GM12801 (cell line): ENCODE data around the gene CELF4.

ENCODE experiments used
- TF ChIP-seq, protein P1 (sequence below): IDR thresholded peaks from one replicate; pipeline ENCODE4 v1.5.1; 2011; ENCODE audit warnings: control low read depth; ENCODE audit not compliant: insufficient read length; ENCODE audit errors: extremely low read depth

The CELF4 gene

DNA sequence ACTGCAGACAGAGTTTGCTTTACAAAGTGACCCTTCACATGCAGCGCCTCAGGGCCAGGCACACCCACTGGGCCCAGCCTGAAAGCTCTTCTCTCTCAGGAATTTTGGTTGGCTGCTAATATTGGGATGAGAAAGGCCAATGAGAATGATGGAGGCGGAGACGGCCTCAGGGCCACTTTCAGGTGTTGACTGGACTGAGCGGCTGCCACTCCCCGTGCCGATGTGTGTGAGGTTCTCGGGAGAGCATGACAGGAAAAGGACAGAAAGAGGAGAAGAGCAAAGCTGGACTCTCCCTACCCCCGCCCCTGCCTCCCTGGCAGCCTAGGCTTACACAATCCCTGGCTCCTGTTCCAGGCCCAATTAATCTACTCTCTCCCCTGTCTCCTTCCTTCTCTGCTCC, 155.7 kb downstream of the CELF4 start:
- TF ChIP-seq, protein P1, sequence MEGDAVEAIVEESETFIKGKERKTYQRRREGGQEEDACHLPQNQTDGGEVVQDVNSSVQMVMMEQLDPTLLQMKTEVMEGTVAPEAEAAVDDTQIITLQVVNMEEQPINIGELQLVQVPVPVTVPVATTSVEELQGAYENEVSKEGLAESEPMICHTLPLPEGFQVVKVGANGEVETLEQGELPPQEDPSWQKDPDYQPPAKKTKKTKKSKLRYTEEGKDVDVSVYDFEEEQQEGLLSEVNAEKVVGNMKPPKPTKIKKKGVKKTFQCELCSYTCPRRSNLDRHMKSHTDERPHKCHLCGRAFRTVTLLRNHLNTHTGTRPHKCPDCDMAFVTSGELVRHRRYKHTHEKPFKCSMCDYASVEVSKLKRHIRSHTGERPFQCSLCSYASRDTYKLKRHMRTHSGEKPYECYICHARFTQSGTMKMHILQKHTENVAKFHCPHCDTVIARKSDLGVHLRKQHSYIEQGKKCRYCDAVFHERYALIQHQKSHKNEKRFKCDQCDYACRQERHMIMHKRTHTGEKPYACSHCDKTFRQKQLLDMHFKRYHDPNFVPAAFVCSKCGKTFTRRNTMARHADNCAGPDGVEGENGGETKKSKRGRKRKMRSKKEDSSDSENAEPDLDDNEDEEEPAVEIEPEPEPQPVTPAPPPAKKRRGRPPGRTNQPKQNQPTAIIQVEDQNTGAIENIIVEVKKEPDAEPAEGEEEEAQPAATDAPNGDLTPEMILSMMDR, result no peak

DNA sequence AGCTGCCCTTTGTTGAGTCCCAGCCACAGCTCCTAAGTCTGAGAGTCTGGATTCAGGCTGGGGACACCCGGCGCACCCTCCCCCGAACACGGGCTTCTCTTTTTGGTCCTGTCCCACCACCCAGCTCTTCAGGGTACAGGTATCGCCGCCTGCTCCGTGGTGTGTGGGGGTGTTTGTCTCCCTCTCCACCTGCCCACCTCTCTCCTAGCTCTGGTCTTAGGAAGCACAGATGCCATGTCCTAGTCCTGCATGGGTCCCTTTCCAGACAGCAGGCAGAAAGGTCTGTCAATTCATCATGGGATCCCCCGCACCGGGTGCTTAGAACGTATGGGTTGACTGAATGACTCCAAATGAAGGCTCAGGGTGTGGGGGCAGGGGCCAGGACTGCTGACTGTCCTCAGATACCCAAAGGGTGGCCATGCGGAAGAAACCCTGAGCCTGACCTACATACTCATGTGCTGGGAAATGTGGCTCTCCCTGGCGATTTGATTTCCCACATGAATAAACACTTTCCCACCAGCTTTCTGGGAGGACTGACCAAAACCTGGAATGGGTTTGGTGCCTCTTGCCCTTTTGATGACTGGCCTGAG, 156.8 kb downstream of the CELF4 start:
- TF ChIP-seq, protein P1, result no peak

DNA sequence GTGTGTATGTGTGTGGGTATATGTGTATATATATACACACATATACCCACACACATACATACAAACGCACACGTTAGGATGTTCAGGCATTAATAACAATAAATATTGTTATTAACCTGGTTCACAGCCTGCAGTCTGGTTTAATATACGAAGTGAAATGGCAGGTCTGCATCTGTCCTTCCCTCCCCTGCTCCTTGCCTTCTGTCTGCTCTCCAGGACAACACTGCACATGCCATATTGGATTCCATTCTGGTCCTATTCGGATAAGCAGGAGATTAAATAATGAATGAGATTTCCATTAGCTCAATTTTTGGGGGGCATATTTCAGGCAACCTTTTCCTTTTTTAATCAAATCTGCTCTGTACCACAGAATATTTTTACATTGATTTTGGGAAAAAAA, 158.0 kb downstream of the CELF4 start:
- TF ChIP-seq, protein P1, result no peak

DNA sequence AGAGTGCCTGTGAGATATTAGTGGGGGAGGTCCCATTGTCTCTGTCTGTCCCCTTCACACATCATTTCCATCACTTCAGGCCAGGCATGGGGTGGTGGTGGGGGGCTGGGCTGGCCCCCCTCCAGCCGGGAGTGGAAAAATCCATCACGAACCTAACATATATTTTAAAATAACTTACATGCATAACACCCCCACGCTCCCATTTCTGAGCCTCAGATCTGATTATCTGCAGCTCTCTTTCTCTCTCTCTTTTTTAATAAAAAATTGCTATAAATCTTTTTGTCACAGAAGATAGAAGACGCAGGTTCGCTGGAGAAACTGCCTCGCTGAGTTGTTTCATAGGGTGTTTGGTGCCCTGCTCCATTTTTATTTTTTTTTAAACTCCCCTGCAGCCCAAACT, 159.8 kb downstream of the CELF4 start:
- TF ChIP-seq, protein P1, result no peak

DNA sequence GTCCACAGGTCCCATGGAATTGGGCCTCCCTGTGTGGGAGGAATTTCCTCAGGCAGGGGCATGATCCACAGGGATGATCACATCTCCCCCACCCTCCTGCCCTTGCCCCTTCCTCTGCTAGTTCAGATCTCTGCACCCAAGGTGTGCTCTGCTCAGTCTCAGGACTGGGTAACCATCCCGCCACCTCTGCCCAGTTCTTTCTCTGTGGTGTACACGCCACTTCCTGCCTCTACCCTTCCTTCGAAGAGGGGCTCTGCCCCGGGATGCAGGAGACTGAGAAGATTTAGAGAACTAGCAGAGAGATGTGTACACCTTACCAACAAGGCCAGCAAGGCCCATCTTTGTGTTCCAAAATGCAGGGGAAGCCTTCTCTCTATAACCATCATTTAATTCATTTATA, 160.4 kb downstream of the CELF4 start:
- TF ChIP-seq, protein P1, result no peak

DNA sequence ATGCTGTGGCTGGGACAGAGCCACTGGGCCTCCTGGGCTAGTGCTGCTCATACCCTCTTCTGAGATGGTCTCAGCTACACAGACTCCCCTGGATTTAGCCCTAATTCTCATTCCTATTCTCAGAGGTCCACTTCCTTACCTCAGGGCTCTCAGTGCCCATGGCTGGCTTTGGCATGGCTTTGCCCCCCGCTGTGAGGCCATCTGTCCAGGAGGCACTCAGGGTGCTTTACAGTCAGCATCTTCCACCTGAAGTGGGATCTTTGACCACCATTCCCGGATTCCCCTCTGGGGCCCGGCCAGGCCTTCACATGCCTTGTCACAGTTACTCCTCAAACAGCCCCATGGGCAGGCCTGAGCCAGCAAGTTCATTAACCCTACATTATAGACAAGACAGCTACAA, 161.8 kb downstream of the CELF4 start:
- TF ChIP-seq, protein P1, result no peak

DNA sequence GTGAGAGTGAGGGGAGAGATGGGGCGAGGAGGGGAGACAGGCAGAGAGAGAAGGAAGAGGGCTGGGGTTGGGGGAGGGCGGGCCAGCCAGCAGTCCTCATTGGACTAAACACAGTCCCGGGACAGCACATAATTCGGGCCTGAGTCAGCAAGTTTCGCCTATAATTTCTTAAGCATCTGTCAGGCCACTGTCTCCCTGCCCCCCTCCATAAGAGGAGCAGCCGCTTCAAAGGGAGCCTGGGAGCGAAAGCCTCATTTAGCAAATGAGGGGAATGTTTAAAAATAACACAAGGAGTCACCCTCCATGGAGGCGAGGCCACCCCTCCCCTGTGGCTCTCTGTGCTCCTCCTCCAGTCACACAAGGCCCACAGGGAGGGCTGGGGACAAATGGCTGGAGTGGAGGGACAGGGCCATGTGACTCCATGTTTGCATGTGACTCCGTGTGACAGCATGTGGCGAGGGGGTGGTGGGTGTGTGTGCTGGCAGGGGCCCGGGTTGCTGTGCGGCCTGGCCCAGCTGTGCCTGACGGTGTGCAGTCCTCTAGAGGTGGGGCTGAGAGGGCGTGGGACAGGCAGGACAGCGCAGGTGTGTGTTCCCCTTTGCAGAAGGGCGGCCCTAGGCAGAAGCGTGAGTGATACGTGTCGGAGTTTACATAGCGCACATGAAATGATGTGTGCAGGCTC, 162.4 kb downstream of the CELF4 start:
- TF ChIP-seq, protein P1, result no peak
